HG03103 (cell line): Measurements from ENCODE around the gene RABGEF1.
"Not testable (repeated sequence)": the region's sequence is repeated elsewhere in the genome, so short reads cannot be mapped to it uniquely, and the experiment has no call there.

Source experiments
- ATAC-seq: cut with Tn5 transposase; IDR thresholded peaks from one replicate; pipeline ENCODE4 v1.9.1; 2021; ENCODE audit warnings: low read depth; ENCODE audit not compliant: unreplicated experiment

The RABGEF1 gene

DNA sequence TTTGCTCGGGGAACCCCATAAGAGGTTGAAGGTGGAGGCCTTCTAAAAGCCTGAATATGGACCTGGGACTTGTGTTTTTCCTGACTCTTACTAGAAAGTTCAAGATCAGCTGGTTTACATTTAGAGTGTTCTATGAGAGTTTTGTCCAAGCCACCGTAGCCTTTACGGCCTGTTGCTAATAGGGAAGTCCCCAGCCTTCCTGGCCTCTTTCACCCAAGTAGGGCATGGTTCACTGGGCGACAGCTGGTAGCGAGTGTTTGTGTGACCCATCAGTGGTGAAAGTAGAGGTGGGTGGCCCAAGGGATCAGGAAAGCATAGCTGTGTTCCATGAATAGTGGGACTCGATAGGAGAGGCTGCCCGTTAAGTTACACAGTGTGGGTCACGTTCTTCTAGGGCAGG, 60.1 kb downstream of the RABGEF1 start:
- no peak for ATAC-seq

DNA sequence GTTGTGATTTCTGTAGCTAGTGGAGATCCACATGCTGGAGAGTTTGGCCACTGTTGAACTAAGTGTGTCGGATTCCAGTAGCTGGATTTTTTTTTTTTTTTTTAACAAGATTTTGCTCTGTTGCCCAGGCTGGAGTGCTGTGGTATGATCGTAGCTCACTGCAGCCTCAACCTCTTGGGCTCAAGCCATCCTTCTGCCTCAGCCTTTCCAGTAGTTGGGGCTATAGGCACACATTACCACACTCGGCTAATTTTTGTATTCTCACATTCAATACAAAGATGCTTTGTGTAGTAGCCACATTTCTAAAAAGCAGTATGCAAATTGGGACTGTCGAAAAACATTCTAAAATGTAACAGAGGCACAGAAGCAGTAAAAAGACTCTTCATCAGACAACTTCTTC, 63.5 kb downstream of the RABGEF1 start:
- ATAC-seq, result no peak

DNA sequence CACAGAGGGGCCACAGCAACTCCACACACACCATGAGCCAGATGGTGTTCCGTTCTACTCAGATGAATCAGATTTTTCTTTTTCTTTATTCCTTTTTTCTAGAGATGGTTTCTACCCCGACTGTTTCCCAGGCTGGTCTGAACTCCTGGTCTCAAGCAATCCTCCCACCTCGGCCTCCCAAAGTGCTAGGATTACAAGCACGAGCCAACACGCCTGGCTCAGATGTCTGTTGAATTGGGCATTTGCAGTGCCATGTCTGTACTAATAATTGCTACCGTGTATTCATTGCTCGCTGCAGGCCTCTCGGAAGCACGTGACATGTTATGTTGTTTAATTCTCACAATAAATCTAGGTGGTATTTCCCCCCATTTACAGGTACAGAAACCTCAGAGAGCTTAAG, 67.2 kb downstream of the RABGEF1 start:
- ATAC-seq, result no peak

DNA sequence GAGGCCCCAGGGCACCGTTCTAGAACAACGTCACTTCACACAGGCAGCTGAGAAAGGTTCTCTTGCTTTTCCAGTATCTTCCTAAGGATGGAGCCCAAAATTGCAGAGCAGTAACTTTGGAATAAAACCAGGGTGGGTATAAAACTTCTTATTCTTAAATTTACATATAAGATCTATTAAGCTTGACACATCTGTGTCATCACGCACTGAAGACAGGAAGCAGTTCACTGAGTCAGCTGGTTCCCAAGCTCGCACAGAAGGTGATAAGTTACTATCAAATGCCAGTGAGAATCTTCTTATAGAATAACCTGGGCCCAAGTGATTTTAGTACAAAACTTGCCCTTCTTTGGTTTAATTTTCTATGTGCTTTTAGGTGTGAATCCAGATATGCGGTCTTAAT, 70.2 kb downstream of the RABGEF1 start:
- ATAC-seq, result no peak

DNA sequence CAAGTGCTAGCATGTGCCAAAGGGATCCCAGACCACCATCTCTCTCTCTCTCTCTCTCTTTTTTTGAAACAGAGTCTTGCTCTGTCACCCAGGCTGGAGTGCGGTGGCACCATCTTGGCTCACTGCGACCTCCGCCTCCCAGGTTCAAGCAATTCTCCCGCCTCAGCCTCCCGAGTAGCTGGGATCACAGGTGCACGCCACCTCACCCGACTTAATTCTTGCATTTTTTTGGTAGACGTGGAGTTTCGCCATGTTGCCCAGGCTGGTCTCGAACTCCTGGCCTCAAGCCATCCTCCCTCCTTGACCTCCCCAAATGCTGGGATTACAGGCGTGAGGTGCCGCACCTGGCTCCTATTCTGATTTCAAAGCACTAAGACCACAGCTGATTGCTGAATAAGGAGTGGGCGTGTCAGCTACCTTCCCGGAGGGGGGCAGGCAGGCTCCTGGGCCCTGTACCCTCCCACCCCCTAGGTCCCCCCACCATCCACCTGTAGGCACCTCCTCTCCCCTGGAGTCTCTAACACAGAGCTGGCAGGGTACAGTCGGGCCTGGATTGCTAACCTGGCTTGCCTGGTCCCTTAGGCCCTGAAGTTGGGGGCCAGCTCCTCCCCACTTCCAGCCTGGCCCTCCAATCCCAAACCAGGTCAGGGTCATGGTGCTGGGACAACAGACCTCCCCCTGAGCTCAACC, 74.8 kb downstream of the RABGEF1 start:
- ATAC-seq, result not testable (repeated sequence)

DNA sequence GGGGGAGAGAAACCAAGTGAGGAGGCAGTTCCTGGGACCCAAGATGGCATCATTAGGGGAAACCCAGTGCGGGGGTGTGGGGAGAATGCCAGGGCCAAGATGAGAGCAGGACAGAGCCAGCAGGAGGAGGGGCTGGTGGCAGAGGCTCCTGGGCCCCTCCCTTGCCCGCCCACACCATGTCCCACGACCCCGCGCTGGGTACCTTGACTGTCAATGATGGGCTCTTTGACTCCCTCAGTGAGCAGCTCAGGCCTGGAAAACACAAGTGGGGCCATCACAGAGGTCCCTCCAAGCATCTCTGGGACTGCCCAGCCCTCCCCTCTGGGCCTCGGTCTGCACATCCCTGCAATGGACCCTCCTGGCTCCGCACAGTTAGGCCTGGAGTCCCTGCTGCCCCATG, 75.4 kb downstream of the RABGEF1 start:
- ATAC-seq, result no peak

DNA sequence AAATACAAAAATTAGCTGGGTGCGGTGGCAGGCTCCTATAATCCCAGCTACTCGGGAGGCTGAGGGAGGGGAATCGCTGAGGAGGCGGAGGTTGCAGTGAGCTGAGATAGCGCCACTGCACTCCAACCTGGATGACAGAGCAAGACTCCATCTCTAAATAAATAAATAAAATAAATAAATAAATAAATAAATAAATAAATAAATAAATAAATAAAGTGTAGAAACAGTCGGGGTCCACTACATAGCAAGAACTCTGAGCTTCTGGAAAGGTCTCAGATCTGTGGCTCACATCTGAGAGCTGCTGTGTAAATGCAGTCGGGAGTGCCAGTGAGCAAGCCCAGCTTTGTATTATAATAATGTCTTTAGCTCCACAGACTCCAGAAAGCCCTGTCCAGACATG, 76.1 kb downstream of the RABGEF1 start:
- not testable (repeated sequence) for ATAC-seq

DNA sequence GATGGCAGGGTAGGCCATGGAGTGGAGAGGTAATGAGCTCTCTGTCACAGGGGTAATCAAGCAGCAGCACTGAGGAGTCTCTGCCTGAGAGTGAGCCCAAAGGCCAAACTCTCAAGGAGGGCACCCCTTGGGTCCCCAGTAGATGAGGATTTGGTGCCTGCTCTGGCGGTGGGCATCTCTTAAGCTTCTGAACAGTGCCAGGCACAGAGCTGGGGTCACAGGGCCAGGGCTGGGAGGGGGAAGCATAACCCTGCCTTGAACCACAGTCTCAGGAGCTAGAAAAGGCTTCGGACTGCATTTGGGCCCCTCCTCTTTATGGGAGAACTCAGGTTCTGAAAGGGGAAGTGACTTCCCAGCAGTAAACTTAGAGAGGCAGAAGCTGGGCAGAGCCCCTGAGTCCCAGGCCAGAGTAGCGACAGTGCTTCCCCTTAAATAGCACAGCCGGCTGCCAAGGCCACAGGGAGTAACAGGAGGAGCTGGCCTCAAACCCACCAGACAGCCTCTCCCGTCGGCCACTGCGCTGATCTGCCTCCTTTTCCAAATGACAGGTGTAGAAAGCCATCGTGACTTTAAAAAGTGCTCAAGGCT, 76.8 kb downstream of the RABGEF1 start:
- ATAC-seq, result peak; percentile 78

DNA sequence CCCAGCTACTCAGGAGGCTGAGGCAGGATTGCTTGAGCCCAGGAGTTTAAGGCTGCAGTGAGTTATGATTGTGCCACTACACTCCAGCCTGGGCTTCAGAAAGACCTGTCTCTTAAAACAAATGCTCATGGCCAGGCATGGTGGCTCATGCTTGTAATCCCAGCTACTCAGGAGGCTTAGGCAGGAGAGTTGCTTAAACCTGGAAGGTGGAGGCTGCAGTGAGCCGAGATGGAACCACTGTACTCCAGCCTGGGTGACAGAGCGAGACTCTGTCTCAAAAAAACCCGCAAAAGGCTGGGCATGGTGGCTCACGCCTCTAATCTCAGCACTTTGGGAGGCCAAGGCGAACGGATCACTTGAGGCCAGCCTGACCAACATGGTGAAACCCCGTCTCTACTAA, 77.4 kb downstream of the RABGEF1 start:
- not testable (repeated sequence) for ATAC-seq

DNA sequence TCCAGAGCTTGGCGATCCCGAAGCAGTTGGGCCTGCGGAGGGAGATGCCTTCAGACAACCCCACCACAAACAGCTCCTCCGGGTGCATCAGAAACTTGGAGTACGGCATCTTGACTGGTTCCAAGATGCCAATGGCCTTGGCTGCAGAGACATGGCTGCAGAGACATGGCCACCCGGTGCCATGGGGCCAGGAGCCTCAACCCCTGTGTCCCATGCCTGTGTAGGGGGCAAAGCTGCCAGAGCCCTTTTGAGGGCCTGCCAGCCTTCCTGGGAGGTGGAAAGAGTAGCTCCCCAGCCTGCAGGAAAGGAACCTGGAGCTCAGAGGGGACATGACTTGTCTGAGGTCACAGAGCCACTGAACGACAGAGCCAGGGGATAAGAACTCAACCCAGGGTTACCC, 83.5 kb downstream of the RABGEF1 start:
- ATAC-seq, result no peak

DNA sequence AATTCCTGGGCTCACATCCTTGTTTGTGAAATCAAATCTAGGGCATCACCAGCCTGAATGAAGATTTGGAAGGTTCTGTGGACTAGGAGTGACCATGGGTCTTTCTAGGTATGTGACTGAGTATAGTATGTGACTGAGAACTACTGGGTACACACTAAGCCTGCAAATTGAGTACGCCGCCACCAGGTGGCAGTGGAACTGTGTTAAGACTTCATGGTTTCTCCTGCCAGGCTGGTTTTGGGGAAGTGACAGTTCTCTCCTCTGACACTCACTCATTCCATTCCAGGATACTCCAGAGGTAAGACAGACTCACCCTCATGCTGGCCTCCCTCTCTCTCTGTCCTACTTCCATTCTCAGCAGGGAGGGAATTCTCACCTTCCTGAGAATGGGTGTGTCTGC, 85.0 kb downstream of the RABGEF1 start:
- not testable (repeated sequence) for ATAC-seq

DNA sequence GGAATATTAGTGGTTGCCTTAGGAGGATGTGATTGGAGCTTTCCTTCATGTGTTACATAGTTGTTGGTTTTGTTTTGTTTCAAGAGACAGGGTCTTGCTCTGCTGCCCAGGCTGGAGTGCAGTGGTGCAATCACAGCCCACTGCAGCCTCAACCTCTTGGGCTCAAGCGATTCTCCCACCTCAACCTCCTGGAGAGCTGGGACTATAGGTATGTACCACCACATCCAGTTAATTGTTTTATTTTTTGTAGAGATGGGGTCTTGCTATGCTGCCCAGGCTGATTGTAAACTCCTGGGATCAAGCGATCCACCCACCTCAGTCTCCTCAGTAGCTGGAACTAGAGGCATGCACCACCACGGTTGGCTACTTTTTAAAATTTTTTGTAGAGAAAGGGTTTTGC, 86.1 kb downstream of the RABGEF1 start:
- no peak for ATAC-seq

DNA sequence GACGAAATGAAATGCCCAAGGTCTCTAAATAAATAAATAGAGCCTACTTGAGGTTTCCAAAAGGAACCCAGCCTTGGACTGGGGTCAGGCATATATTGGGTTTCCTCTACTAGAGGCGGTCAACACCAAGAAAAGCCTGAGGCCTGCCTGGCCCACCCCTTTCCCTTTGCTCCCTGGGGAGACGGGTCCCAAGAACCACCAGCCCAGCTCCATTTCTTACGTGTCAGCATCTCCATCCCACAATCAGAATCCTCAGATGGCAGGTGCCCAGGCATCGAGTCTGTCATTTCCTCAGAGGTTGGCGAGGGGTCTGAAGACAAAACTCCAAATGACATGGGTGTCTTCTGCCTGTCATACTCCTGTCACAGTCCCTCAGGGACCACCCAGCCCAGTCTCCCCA, 90.4 kb downstream of the RABGEF1 start:
- not testable (repeated sequence) for ATAC-seq

DNA sequence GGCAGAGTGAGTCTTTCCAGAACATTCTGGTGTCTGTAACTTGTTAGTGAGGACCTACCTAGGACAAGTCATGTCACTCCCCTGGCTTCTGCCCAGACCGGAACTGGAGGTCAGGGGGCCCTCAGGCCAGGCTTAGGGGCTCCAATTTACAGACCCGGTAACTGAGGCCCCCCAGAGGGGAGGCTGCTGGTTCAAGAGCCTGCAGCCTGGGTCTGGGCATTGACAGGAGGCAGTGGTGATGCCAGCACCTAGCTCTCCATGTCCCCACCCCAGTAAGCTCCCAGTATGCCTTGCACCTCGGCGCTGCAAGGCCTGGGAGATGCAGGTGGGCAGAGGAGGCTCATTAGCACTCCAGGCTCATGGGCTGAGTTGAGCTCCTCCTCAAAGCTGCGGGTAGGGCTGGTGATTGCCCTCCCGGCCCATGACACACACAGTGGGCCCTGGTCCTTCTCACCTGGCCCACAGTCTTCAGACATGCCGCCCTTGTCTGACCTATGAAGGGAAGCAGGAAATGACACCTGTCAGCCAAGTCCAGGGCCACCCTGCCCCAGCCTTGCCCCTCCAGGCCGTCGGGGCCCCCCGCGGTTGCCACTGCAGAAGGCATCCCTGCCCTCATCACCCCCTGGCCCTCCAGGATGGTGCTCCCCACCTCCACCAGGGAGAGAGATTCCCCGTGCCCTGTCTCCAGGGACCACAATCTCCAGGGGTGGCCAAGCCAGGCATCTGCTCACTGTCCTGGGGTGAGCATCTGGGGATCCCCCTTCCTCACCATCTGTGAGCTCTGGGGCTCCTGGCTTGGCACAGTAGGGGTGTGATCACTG, 92.2 kb downstream of the RABGEF1 start:
- no peak for ATAC-seq

DNA sequence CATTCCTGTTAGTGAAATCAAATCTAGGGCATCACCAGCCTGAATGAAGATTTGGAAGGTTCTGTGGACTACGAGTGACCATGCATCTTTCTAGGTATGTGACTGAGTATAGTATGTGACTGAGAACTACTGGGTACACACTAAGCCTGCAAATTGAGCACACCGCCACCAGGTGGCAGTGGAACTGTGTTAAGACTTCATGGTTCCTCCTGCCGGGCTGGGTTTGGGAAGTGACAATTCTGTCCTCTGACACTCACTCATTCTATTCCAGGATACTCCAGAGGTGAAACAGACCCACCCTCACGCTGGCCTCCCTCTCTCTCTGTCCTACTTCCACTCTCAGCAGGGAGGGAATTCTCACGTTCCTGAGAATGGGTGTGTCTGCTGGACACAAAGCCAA, 96.5 kb downstream of the RABGEF1 start:
- no peak for ATAC-seq

DNA sequence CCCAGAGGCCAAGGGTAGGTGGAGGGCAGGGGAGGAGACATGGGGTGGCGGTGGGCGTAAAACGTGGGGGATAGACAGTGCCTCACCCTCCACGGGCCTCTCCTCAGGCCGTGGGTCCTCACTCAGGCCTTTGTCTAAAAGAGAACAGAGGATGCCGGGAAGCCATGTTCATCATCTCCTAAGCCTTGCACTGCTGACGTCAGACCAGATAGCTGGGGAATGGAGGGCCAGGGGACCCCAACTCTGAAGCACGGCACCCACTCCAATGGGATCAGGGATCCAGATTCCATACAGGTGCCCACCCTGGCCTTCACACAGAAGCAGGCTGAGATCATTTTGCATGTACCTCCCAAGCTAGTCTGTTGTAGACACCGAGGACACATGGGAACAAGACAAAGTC, 97.1 kb downstream of the RABGEF1 start:
- ATAC-seq, result no peak

DNA sequence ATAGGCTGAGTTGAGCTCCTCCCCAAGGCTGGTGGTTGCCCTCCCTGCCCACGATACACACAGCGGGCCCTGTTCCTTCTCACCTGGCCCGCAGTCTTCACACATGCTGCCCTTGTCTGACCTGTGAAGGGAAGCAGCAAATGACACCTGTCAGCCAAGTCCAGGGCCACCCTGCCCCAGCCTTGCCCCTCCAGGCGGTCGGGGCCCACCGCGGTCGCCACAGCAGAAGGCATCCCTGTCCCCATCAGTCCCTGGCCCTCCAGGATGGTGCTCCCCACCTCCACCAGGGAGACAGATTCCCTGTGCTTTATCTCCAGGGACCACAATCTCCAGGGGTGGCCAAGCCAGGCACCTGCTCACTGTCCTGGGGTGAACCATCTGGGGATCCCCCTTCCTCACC, 99.3 kb downstream of the RABGEF1 start:
- no peak for ATAC-seq

DNA sequence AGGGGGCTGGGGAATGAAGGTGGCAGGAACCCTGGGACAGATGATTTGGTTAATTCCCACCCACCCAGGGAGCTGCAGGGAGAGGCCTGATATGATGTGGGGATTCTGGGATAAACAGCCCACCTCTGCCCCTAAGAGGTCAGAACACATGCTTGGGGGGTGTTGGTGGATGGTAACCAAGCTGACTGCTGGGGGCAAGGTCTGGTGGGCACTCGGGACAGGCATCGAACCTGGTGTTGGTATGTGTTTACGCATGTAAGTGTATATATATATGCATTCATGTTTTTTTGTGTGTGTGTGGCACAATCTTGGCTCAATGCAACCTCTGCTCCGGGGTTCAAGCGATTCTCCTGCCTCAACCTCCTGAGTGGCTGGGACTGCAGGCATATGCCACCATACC, 99.8 kb downstream of the RABGEF1 start:
- no peak for ATAC-seq

DNA sequence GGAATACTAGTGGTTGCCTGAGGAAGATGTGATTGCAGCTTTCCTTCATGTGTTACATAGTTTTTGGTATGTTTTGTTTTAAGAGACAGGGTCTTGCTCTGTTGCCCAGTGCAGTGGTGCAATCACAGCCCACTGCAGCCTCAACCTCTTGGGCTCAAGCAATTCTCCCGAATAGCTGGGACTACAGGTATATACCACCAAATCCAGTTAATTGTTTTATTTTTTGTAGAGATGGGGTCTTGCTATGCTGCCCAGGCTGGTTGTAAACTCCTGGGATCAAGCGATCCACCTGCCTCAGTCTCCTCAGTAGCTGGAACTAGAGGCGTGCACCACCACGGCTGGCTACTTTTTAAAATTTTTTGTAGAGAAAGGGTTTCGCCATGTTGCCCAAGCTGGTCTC, 101.4 kb downstream of the RABGEF1 start:
- no peak for ATAC-seq

DNA sequence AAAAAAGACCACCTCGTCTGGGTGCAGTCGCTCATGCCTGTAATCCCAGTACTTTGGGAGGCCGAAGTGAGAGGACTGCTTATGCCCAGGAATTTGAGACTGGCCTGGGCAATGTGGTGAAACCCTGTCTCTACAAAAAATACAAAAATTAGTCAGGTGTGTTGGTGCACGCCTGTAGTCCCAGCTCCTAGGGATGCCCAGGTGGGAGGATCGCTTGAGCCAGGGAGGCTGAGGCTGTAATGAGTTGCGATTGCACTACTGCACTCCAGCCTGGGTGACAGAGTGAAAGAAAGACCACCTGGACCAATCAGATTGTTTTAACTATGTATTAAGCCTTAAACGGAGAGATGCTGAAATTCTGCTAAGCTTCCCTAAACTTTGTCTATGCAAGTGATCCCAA, 103.0 kb downstream of the RABGEF1 start:
- ATAC-seq, result not testable (repeated sequence)

DNA sequence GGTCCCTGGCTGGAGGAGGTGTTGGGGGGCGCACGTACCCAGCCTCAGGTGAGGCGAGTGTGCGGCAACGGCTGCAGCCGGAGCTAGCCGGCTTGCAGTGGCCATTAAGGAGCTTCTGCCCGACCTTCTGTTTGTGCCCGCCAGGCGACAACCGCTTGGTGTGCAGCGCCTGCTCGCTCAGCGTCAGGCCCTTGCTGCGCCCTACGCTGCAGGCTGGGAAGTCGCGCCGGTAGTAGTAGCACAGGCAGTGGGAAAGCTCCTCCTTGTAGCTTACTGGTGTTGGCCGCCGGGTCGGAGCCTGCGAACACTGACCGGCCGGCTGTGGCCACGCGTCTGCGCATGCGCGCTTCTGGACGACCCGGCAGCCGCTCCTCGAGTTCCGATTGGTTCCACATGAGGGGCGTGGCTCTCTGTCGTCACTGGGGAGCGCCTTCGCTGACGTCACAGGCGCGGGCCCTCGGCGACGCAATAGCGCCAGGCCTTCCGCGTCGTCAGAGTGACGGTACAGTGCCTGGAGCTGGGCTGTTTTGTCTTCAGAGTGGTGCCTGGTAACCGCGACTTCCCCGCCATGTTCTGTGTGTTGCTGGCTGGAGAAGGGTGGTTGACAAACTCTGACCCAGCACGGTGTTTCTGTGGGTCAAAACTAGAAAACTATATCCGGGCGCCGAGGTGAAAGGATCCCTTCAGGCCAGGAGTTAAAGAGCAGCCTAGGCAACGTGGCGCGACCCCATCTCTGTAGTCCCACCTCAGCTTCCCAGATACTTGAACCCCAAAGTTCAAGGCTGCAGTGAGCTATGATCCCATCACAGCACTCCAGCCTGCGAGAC, 104.2 kb downstream of the RABGEF1 start:
- peak; percentile 92 for ATAC-seq
